ENCODE measurements around the gene PAK1IP1.
"Not testable (repeated sequence)": the region's sequence is repeated elsewhere in the genome, so short reads cannot be mapped to it uniquely, and the experiment has no call there.

PAK1IP1 gene

DNA sequence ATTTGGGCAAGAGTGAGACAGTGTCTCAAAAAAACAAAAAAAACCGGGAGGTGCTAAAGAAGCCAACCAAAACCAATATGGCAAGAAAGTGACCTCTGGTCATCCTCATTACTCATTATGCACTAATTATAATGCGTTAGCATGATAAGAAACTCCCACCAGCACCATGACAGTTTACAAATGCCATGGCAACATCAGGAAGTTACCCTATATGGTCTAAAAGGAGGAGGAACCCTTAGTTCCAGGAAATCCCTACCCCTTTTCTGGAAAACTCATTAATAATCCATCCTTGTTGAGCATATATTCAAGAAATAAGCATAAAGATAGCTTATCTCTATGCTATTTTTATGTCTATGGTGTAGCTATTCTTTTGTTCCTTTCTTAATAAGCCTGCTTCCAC, 32.0 kb upstream of the PAK1IP1 start:
- no peak for TF ChIP-seq CTCF (IDR thresholded peaks at IDR 0.05; ENCODE audit: low read depth, low read length)
- H3K4me3 ChIP-seq (ENCODE audit: low read depth, low read length) = no peak overlapping the region
- in situ Hi-C loops (cut with HindIII; ENCODE audit: low sequenced_read_pairs) = no loop called here
- no peak for DNase-seq (ENCODE audit: low read depth, low spot score)

DNA sequence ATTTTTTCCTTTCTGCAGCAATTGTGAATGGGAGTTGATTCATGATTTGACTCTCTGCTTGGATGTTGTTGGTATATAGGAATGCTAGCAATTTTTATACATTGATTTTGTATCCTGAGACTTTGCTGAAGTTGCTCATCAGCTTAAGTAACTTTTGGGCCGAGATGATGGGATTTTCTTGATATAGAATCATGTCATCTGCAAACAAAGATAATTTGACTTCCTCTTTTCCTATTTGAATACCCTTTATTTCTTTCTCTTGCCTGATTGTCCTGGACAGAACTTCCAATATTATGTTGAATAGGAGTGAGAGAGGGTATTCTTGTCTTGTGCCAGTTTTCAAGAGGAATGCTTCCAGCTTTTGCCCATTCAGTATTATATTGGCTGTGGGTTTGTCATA, 29.2 kb upstream of the PAK1IP1 start:
- in situ Hi-C loops (cut with HindIII; ENCODE audit: low sequenced_read_pairs); DNase-seq (ENCODE audit: low read depth, low spot score); H3K4me3 ChIP-seq (ENCODE audit: low read depth, low read length): not testable (repeated sequence)

DNA sequence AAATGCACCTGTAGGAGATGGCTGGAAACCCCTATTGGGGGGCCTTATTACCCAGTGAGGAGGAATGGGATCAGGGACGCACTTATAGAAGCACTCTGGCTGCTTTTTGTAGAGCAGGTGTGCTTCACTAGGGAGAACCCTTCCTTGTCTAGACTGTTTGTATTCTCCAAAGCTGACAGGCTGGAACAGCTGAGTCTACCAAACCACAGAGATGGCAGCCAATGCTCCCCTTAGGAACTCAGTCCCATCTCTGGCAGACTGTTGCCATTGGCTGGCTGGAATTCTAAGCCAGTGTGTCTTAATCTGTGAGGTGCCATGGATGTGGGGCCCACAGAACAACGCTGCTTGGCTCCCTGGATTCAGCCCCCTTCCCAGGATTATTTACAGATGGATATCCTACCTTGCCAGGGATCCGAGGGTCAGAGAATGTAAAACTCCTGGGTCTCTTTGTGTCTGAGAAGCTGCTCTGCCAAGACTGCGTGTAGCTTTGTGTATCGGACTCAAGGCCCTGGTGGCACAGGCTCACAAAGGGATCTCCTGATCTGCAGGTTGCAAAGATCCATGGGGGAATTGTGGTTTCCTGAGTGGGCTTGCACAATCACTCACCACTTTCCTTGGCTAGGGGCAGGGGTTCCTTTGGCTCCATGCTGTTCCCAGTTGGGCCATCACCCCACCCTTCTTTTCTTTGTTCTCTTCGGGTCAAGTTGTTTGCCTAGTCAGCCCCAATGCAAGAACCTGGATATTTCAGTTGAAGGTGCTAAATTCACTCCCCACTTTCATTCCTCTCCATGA, 26.4 kb upstream of the PAK1IP1 start:
- H3K4me3 ChIP-seq (ENCODE audit: low read depth, low read length) = no peak overlapping the region
- DNase-seq (ENCODE audit: low read depth, low spot score) = no peak
- in situ Hi-C loops (cut with HindIII; ENCODE audit: low sequenced_read_pairs) = no loop called here
- TF ChIP-seq CTCF (IDR thresholded peaks at IDR 0.05; ENCODE audit: low read depth, low read length) = no peak

DNA sequence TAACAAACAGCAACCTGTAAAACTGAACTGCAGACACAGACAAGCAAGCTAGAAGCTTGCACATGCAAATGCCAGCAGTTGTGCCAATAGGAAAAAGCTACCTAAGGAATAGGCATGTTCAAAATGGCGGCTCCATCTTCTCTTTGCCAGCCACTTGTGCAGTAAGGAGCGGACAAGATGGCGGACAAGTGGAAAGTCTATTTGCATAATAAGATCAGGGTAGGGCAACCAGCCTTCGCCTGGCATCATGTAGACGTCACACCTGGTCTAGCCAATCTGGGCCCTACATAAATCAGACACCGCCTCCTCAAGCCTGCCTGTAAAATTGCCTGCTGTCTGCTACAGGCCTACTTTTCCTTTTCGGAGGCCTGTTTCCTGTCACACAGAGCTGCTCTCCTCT, 18.4 kb upstream of the PAK1IP1 start:
- no peak overlapping the region for H3K4me3 ChIP-seq (ENCODE audit: low read depth, low read length)
- DNase-seq (ENCODE audit: low read depth, low spot score) = no peak
- in situ Hi-C loops (cut with HindIII; ENCODE audit: low sequenced_read_pairs) = no loop called here
- TF ChIP-seq CTCF (IDR thresholded peaks at IDR 0.05; ENCODE audit: low read depth, low read length) = no peak

- no peak for TF ChIP-seq CTCF (IDR thresholded peaks at IDR 0.05; ENCODE audit: low read depth, low read length)
- DNase-seq (ENCODE audit: low read depth, low spot score) = no peak
Measured at GRCh38 chr6:10678456-10678855, 16.3 kb upstream of the PAK1IP1 start.

DNA sequence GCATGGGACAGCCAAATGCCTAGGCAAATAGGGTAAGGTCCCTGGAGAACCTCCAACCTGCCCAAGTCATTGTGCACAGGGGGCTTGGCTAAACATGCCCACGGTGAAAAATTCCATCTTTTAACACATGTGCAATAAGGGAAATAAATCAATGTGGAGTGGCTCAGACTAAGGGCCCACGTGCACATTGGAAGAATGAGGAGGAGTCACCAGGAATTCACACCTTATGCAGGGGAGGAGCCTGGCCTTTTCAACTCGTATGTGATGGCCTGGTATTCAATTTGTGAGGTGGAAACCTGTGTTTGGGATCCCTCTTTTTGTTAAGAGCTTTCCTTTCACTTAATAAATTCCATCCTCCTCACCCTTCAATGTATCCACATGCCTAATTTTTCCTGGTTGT, 13.0 kb upstream of the PAK1IP1 start:
- no peak for TF ChIP-seq CTCF (IDR thresholded peaks at IDR 0.05; ENCODE audit: low read depth, low read length)
- no peak overlapping the region for H3K4me3 ChIP-seq (ENCODE audit: low read depth, low read length)
- DNase-seq (ENCODE audit: low read depth, low spot score) = no peak
- in situ Hi-C loops (cut with HindIII; ENCODE audit: low sequenced_read_pairs) = no loop called here

More at GRCh38 chr6:10678456-10678855, 16.3 kb upstream of the PAK1IP1 start:
- no peak overlapping the region for H3K4me3 ChIP-seq (ENCODE audit: low read depth, low read length)
- in situ Hi-C loops (cut with HindIII; ENCODE audit: low sequenced_read_pairs) = no loop called here

DNA sequence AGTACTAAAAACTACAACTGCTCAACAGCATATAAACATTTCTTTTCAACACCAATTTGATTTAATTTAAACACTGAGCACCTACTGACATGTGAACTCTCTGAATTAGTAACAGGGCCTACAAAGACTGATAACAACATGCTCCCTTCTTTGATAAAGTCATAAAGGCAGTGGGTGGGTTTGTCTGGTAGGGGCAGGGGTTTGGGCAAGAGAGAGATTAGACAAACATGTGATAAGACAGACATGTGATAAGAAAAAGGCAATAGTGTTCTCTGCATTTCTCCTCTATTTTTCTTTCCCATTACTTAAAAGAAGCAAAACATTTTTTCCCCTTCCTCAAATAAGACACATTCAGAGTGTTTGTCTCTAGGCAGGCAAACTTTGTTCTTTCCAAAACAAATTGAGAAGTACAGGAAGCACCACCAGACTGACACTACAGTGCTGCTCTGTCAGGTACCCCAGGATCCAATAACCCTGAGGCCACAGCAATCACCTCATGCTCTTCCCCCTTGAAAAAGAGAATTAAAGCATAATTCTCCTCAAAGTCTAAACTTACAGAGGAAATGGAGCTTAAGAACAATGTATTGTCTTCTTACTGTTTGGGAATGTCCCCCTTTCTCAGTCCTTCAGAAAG, 12.3 kb upstream of the PAK1IP1 start:
- TF ChIP-seq CTCF (IDR thresholded peaks at IDR 0.05; ENCODE audit: low read depth, low read length) = no peak
- in situ Hi-C loops (cut with HindIII; ENCODE audit: low sequenced_read_pairs) = no loop called here
- no peak for DNase-seq (ENCODE audit: low read depth, low spot score)
- H3K4me3 ChIP-seq (ENCODE audit: low read depth, low read length) = no peak overlapping the region

Measured in astrocyte of the spinal cord (primary cell).